Activated CD4-positive, alpha-beta T cell treated with anti-CD3 and anti-CD28 coated beads for 36 hours (primary cell): ENCODE results near the gene ARMH3. TPM values are rescaled to one million over a fixed set of nuclear protein-coding genes. Genes with fewer than 3 reads are reported as not detected.

Experiments used
- ATAC-seq: fragments of 200-7000 bp; cut with Tn5 transposase; one replicate; pipeline ENCODE4 v1.10.0; 2021; ENCODE audit warnings: mild to moderate bottlenecking, moderate library complexity
- CTCF ChIA-PET: fragments of 350-600 bp; sonication (Branson Sonifier 250); formaldehyde crosslinking; loops from one replicate; lab custom pipeline; 2021; ENCODE audit warnings: antibody characterized with exemption; lab: Charles Lee
- POLR2A ChIA-PET: fragments of 350-600 bp; sonication (Branson Sonifier 250); formaldehyde crosslinking; loops from one replicate; lab custom pipeline; 2021; ENCODE audit warnings: antibody characterized with exemption, inconsistent platforms; lab: Charles Lee
- DNase-seq: peaks from one replicate; pipeline ENCODE4 v3.0.0-alpha.2; 2020
- H3K27ac Mint-ChIP-seq: one replicate; pipeline ENCODE4 v1.8.0; 2021; ENCODE audit warnings: mixed read lengths
- H3K27me3 Mint-ChIP-seq: one replicate; pipeline ENCODE4 v1.8.0; 2021; ENCODE audit warnings: mixed read lengths
- H3K36me3 Mint-ChIP-seq: one replicate; pipeline ENCODE4 v1.8.0; 2021; ENCODE audit warnings: low read depth, mixed read lengths
- H3K4me1 Mint-ChIP-seq: one replicate; pipeline ENCODE4 v1.8.0; 2021; ENCODE audit warnings: mixed read lengths
- H3K4me3 Mint-ChIP-seq: one replicate; pipeline ENCODE4 v1.8.0; 2021; ENCODE audit warnings: mild to moderate bottlenecking, moderate library complexity, mixed read lengths
- H3K9me3 Mint-ChIP-seq: one replicate; pipeline ENCODE4 v1.8.0; 2021; ENCODE audit warnings: low read depth, mixed read lengths
- intact Hi-C, 2 experiments: fragments of 100-400 bp; cut with DNase I in 1 of 2; cut with micrococcal nuclease in 1 of 2; formaldehyde crosslinking; loops; one replicate each; pipeline versions ENCODE4 v1.14.2 to v1.15.1; 2022 to 2024; cut with DNase I, micrococcal nuclease
- total RNA-seq, 2 experiments: library from RNA; stranded (reverse); gene quantifications; one replicate each; pipeline ENCODE4 v1.2.3, GENCODE V29; 2021

The ARMH3 gene
- total RNA-seq, 2 experiments from 2014 or later = 16.0 to 21.0 TPM

GRCh38 chr10:101817337-101818118 lies 238.4 kb downstream of the ARMH3 start:
- ChIA-PET POLR2A (interaction anchor here (0.7 to 2.1 kb wide), 8 partner anchors 13 to 301 kb away, joined by 3 to 16 read pairs (median 4); partner anchors contain the start of genes ARMH3 and NPM3), CTCF (interaction anchor here (0.6 to 2.5 kb wide), 13 partner anchors 18 to 256 kb away, joined by 3 to 16 read pairs (median 4); partner anchors contain the start of gene NPM3)
- Mint-ChIP-seq H3K9me3 (no peaks in the 10 kb centered on the region), H3K36me3 (peaks cover 27% of the 10 kb centered on the region), H3K4me1 (peaks cover 47% of the 10 kb centered on the region), H3K27me3 (no peaks in the 10 kb centered on the region), H3K27ac (peak overlapping the region; percentile 83), H3K4me3 (peak overlapping the region; percentile 89)
- DNase-seq = peak; percentile 69
- ATAC-seq = peak; percentile 5
- intact Hi-C loops = loop anchor here (1.0 to 10.0 kb wide), 18 partner anchors 13 to 1283 kb away; partner anchors contain the start of genes HPS6 (in 2 of the 2), NOLC1 (in 2 of the 2), NPM3 (in 2 of the 2) and ACTR1A (in 1 of the 2)

GRCh38 chr10:101816913-101817336 lies 239.0 kb downstream of the ARMH3 start:
- no peak for ATAC-seq
- peaks cover 32% of the 10 kb centered on the region for H3K36me3 Mint-ChIP-seq
- H3K9me3 Mint-ChIP-seq = no peaks in the 10 kb centered on the region
- POLR2A ChIA-PET = no interaction called here
- H3K4me3 Mint-ChIP-seq = peak overlapping the region; percentile 89
- no peak for DNase-seq
- CTCF ChIA-PET = interaction anchor here (0.7 to 1.5 kb wide), 4 partner anchors 25 to 214 kb away, joined by 3 to 8 read pairs (median 4); partner anchors contain the start of gene NPM3
- intact Hi-C loops = loop anchor here (5.0 to 10.0 kb wide), 5 partner anchors 300 to 1282 kb away; partner anchors contain the start of genes CNNM2 (in 1 of the 2), HIF1AN (in 1 of the 2), PDZD7 (in 1 of the 2) and SFXN3 (in 1 of the 2)
- no peaks in the 10 kb centered on the region for H3K27me3 Mint-ChIP-seq
- peaks cover 51% of the 10 kb centered on the region for H3K4me1 Mint-ChIP-seq
- H3K27ac Mint-ChIP-seq = peak overlapping the region; percentile 83

GRCh38 chr10:101816376-101816775 lies 239.6 kb downstream of the ARMH3 start:
- ChIA-PET POLR2A (interaction anchor here (0.9 kb wide), 1 partner anchor 30 kb away, joined by 12 read pairs; no protein-coding TSS in a partner anchor), CTCF (interaction anchor here (1.0 to 1.5 kb wide), 3 partner anchors 25 to 35 kb away, joined by 3 to 8 read pairs (median 4); no protein-coding TSS in a partner anchor)
- peak overlapping the region; percentile 79 for H3K27ac Mint-ChIP-seq
- H3K9me3 Mint-ChIP-seq = no peaks in the 10 kb centered on the region
- H3K4me1 Mint-ChIP-seq = peaks cover 49% of the 10 kb centered on the region
- H3K36me3 Mint-ChIP-seq = peaks cover 37% of the 10 kb centered on the region
- intact Hi-C loops = loop anchor here (5.0 to 10.0 kb wide), 5 partner anchors 301 to 1282 kb away; partner anchors contain the start of genes CNNM2 (in 1 of the 2), HIF1AN (in 1 of the 2), PDZD7 (in 1 of the 2) and SFXN3 (in 1 of the 2)
- no peaks in the 10 kb centered on the region for H3K27me3 Mint-ChIP-seq
- no peak for ATAC-seq
- no peak for DNase-seq
- peak overlapping the region; percentile 89 for H3K4me3 Mint-ChIP-seq

- H3K9me3 Mint-ChIP-seq = no peaks in the 10 kb centered on the region
- H3K4me1 Mint-ChIP-seq = peaks cover 48% of the 10 kb centered on the region
- intact Hi-C loops = loop anchor here (5.0 to 10.0 kb wide), 5 partner anchors 303 to 1280 kb away; partner anchors contain the start of genes CNNM2 (in 1 of the 2), HIF1AN (in 1 of the 2), PDZD7 (in 1 of the 2) and SFXN3 (in 1 of the 2)
Observed at GRCh38 chr10:101814466-101815071, 241.4 kb downstream of the ARMH3 start.

GRCh38 chr10:101812606-101813005 lies 243.4 kb downstream of the ARMH3 start:
- CTCF ChIA-PET = interaction anchor here (1.0 to 2.2 kb wide), 4 partner anchors 9 to 28 kb away, joined by 3 to 6 read pairs (median 6); no protein-coding TSS in a partner anchor
- H3K36me3 Mint-ChIP-seq = peaks cover 56% of the 10 kb centered on the region
- H3K4me1 Mint-ChIP-seq = peaks cover 52% of the 10 kb centered on the region
- POLR2A ChIA-PET = interaction anchor here (0.6 to 1.3 kb wide), 3 partner anchors 8 to 112 kb away, joined by 3 to 8 read pairs (median 3); no protein-coding TSS in a partner anchor
- no peak for ATAC-seq
- intact Hi-C loops = loop anchor here in 1 of 2 experiments (10.0 kb wide), 1 partner anchor 1278 kb away; the partner anchor contains the start of gene HIF1AN
- H3K4me3 Mint-ChIP-seq = no peak overlapping the region
- peak overlapping the region; percentile 8 for H3K27ac Mint-ChIP-seq
- H3K9me3 Mint-ChIP-seq = no peaks in the 10 kb centered on the region
- no peaks in the 10 kb centered on the region for H3K27me3 Mint-ChIP-seq
- DNase-seq = no peak

More at GRCh38 chr10:101814466-101815071, 241.4 kb downstream of the ARMH3 start:
- DNase-seq (no peak), ATAC-seq (peak; percentile 14)
- Mint-ChIP-seq H3K27ac (peak overlapping the region; percentile 85), H3K4me3 (peak overlapping the region; percentile 89), H3K36me3 (peaks cover 48% of the 10 kb centered on the region), H3K27me3 (no peaks in the 10 kb centered on the region)
- CTCF ChIA-PET = interaction anchor here (0.8 to 1.8 kb wide), 4 partner anchors 25 to 258 kb away, joined by 3 to 11 read pairs (median 4); partner anchors contain the start of gene NPM3
- POLR2A ChIA-PET = interaction anchor here (0.5 kb wide), 1 partner anchor 418 kb away, joined by 3 read pairs; no protein-coding TSS in a partner anchor

- Mint-ChIP-seq H3K9me3 (no peaks in the 10 kb centered on the region), H3K27me3 (no peaks in the 10 kb centered on the region), H3K27ac (no peak overlapping the region), H3K4me3 (no peak overlapping the region), H3K36me3 (peaks cover 50% of the 10 kb centered on the region), H3K4me1 (peaks cover 36% of the 10 kb centered on the region)
- ATAC-seq (no peak), DNase-seq (no peak)
- CTCF ChIA-PET = interaction anchor here (1.3 kb wide), 1 partner anchor 33 kb away, joined by 3 read pairs; no protein-coding TSS in a partner anchor
- POLR2A ChIA-PET = no interaction called here
- intact Hi-C loops = no loop called here
Observed at GRCh38 chr10:101807158-101807557, 248.8 kb downstream of the ARMH3 start.

- intact Hi-C loops = no loop called here
- DNase-seq (no peak), ATAC-seq (no peak)
- Mint-ChIP-seq H3K9me3 (no peaks in the 10 kb centered on the region), H3K36me3 (peaks cover 54% of the 10 kb centered on the region), H3K4me3 (no peak overlapping the region), H3K27me3 (no peaks in the 10 kb centered on the region), H3K4me1 (peaks cover 25% of the 10 kb centered on the region), H3K27ac (no peak overlapping the region)
- ChIA-PET CTCF (interaction anchor here (1.6 kb wide), 1 partner anchor 201 kb away, joined by 4 read pairs; no protein-coding TSS in a partner anchor), POLR2A (no interaction called here)
Observed at GRCh38 chr10:101803511-101803910, 252.5 kb downstream of the ARMH3 start.

GRCh38 chr10:101797403-101798059 lies 258.4 kb downstream of the ARMH3 start:
- no peaks in the 10 kb centered on the region for H3K9me3 Mint-ChIP-seq
- DNase-seq (no peak), ATAC-seq (no peak)
- CTCF ChIA-PET = interaction anchor here (0.6 to 4.7 kb wide), 6 partner anchors 11 to 515 kb away, joined by 3 to 35 read pairs (median 4); partner anchors contain the start of gene NPM3
- intact Hi-C loops = no loop called here
- H3K4me3 Mint-ChIP-seq = no peak overlapping the region
- no peaks in the 10 kb centered on the region for H3K27me3 Mint-ChIP-seq
- H3K27ac Mint-ChIP-seq = peak overlapping the region; percentile 13
- peaks cover 67% of the 10 kb centered on the region for H3K36me3 Mint-ChIP-seq
- peaks cover 12% of the 10 kb centered on the region for H3K4me1 Mint-ChIP-seq
- POLR2A ChIA-PET = interaction anchor here (0.6 to 0.7 kb wide), 2 partner anchors 15 to 515 kb away, joined by 3 read pairs; no protein-coding TSS in a partner anchor
